GM23248 (cell line): ENCODE results near the gene MYH9. TPM values are rescaled to one million over a fixed set of nuclear protein-coding genes. Genes with fewer than 3 reads are reported as not detected.

Source experiments
- DNase-seq: peaks from one replicate; pipeline ENCODE4 v3.0.0-alpha.2; 2015
- H2AFZ ChIP-seq: fragments of 200-600 bp; sonication (generic); 2 replicates; pipeline ENCODE4 v1.6.1; 2016; ENCODE audit warnings: antibody characterized with exemption
- H3F3A ChIP-seq: fragments of 200-600 bp; sonication (generic); 2 replicates; pipeline ENCODE4 v1.6.1; 2016; ENCODE audit warnings: mild to moderate bottlenecking, antibody characterized with exemption, mixed run types; ENCODE audit not compliant: insufficient read depth
- H3K27ac ChIP-seq: fragments of 200-600 bp; sonication (generic); 2 replicates; pipeline ENCODE4 v1.5.1; 2016; ENCODE audit warnings: mild to moderate bottlenecking
- H3K27me3 ChIP-seq: fragments of 200-600 bp; sonication (generic); replicated peaks from 2 replicates; pipeline ENCODE4 v1.6.1; 2016; ENCODE audit warnings: mild to moderate bottlenecking; ENCODE audit not compliant: insufficient read depth
- H3K36me3 ChIP-seq: fragments of 200-600 bp; sonication (generic); 2 replicates; pipeline ENCODE4 v1.6.1; 2016; ENCODE audit warnings: low read depth, mild to moderate bottlenecking
- H3K4me1 ChIP-seq: fragments of 200-600 bp; sonication (generic); 2 replicates; pipeline ENCODE4 v1.6.1; 2016; ENCODE audit warnings: mild to moderate bottlenecking; ENCODE audit not compliant: insufficient read depth
- H3K4me2 ChIP-seq: fragments of 200-600 bp; sonication (generic); one replicate; pipeline ENCODE4 v1.6.1; 2016; ENCODE audit warnings: mild to moderate bottlenecking; ENCODE audit not compliant: unreplicated experiment
- H3K4me3 ChIP-seq: fragments of 200-600 bp; sonication (generic); 2 replicates; pipeline ENCODE4 v1.5.1; 2016; ENCODE audit warnings: mild to moderate bottlenecking
- H3K79me2 ChIP-seq: fragments of 200-600 bp; sonication (generic); 2 replicates; pipeline ENCODE4 v1.6.1; 2016; ENCODE audit warnings: mild to moderate bottlenecking; ENCODE audit not compliant: insufficient read depth
- H3K9ac ChIP-seq: fragments of 200-600 bp; sonication (generic); 2 replicates; pipeline ENCODE4 v1.6.1; 2016; ENCODE audit warnings: mild to moderate bottlenecking
- H3K9me2 ChIP-seq: fragments of 200-600 bp; sonication (generic); 2 replicates; pipeline ENCODE4 v1.6.1; 2016; ENCODE audit warnings: mixed run types, mild to moderate bottlenecking, moderate library complexity; ENCODE audit not compliant: insufficient read depth
- H3K9me3 ChIP-seq: fragments of 200-600 bp; sonication (generic); one replicate; pipeline ENCODE4 v1.6.1; 2017; ENCODE audit warnings: low read depth
- H4K20me1 ChIP-seq: fragments of 200-600 bp; sonication (generic); 2 replicates; pipeline ENCODE4 v1.6.0; 2016; ENCODE audit not compliant: insufficient read depth
- EZH2 ChIP-seq: fragments of 200-600 bp; sonication (generic); IDR thresholded peaks from 2 replicates; pipeline ENCODE4 v1.6.1; 2018; ENCODE audit warnings: antibody characterized with exemption, mild to moderate bottlenecking; ENCODE audit not compliant: insufficient read depth, poor library complexity, severe bottlenecking
- EZH2phosphoT487 ChIP-seq: fragments of 200-600 bp; sonication (generic); IDR thresholded peaks from 2 replicates; pipeline ENCODE4 v1.6.1; 2018; ENCODE audit warnings: antibody characterized with exemption, moderate library complexity, mild to moderate bottlenecking, low read depth; ENCODE audit not compliant: insufficient read depth
- WGBS, 2 experiments: methylation state at CpG; one replicate each; pipeline ENCODE4 v1.1.6; 2015 to 2017; ENCODE audit warnings: low lambda C conversion rate in 2 of 2, low coverage in 1 of 2; ENCODE audit errors: missing lambda C conversion rate in 2 of 2; 5-methylcytosine and 5-hydroxymethylcytosine counted together
- in situ Hi-C: fragments of 300-500 bp; cut with MboI; formaldehyde crosslinking; loops from 2 replicates; pipeline ENCODE4 v1.15.0; 2020
- polyA plus RNA-seq: library from polyadenylated mRNA; unstranded; fragments of >200 nt; fragmentation: Nextera tagmentation; extraction: Ambion mirVana; gene quantifications from 2 replicates; pipeline ENCODE4 v1.2.1, GENCODE V29; 2016
- total RNA-seq: library from RNA; depleted of rRNA; stranded (reverse); fragments of >200 nt; shearing (Covaris generic); gene quantifications from 2 replicates; pipeline ENCODE4 v1.2.3, GENCODE V29; 2014

Gene MYH9
- total and polyA plus RNA-seq, 2 experiments from 2014 or later = 287 to 420 TPM

DNA sequence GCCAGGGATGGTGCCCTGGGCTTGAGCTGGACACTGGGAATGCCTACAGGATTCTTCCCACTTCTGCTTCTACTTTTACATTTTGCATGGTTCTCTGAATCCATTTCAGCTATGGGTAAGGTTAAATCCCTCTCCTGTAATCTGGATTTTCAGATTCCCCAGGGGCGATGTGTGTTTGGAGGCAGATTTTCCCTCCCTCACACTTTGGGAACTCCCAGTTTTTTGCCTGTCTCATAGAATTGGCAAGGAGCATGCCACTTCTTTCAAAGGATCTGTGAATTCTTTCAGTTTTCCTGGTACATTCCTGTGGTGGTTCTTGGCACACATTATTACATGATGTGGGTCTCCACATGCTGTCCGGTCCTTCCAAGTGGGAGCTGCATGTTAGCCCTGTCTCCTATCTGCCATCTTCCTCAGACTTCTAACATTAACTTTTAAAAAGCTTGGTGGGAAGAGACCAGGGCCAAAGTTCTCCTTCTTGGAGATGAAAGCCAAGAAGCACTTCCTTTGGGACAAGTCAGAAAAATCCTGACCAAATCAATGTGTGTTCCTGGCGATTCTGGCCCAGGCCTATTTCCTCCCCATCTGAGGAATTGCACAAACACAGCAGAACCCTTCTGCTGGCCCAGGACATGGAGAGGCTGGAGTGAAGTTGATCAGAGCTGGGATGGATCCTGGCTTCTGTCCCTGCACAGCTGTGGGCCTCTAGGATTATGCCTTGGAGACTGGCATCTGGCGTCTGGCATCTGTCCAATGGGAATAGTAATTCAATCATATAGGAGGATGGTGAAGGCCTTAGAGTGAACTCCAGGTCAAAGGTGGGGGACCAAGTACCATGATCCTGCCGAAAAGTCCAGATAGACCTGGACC is 143.0 kb downstream of the MYH9 start:
- H3K4me3 ChIP-seq = no peak overlapping the region
- H2AFZ ChIP-seq = 0 out of 2 replicates have a peak overlapping the region, but pooled peaks have one; percentile 4
- no peaks in the 10 kb centered on the region for H3K9me3 ChIP-seq
- H3K9me2 ChIP-seq = no peaks in the 10 kb centered on the region
- H3K27ac ChIP-seq = 0 out of 2 replicates have a peak overlapping the region, but pooled peaks have one; percentile 4
- H4K20me1 ChIP-seq = no peaks in the 10 kb centered on the region
- no peak for TF ChIP-seq EZH2
- no peaks in the 10 kb centered on the region for H3K79me2 ChIP-seq
- H3K4me1 ChIP-seq = peaks cover 22% of the 10 kb centered on the region
- H3K36me3 ChIP-seq = no peaks in the 10 kb centered on the region
- no peak overlapping the region for H3K9ac ChIP-seq
- no peaks in the 10 kb centered on the region for H3K27me3 ChIP-seq
- in situ Hi-C loops = no loop called here
- DNase-seq = peak; percentile 55
- H3F3A ChIP-seq = peaks cover 20% of the 10 kb centered on the region; the same call in 1 of the 2 replicates
- WGBS, 2 experiments = 27 to 41% methylated on average over 5 of the region's 5 CpGs
- peak overlapping the region; percentile 12 for H3K4me2 ChIP-seq

DNA sequence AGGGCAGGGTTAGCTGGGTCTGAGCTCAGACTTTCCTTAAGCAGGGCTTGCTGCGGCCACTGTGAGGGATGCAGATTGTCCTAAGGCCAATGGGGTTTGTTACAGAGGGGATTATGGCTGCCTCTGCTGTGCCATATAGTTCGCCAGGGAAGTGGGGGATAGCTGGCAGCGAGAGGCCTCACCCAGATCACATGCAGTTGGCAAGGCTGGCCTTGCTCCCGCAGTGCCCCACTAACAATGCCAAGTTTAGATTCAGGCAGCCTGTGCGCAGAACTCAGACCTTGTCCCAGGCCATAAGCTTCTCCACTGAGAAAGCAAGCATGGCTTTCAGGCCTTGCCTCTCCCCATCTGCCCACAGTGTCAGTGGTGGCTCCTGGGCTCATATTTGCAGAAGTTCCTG is 143.8 kb downstream of the MYH9 start:
- no peaks in the 10 kb centered on the region for H3K27me3 ChIP-seq
- no peak overlapping the region for H3K4me2 ChIP-seq
- no peaks in the 10 kb centered on the region for H3K9me3 ChIP-seq
- H4K20me1 ChIP-seq = no peaks in the 10 kb centered on the region
- 0 out of 2 replicates have a peak overlapping the region, but pooled peaks have one; percentile 4 for H2AFZ ChIP-seq
- no peaks in the 10 kb centered on the region for H3K9me2 ChIP-seq
- DNase-seq = no peak
- no peak overlapping the region for H3K9ac ChIP-seq
- no peak overlapping the region for H3K27ac ChIP-seq
- 50 to 52% methylated on average over 5 of the region's 5 CpGs for WGBS, 2 experiments
- peaks cover under 1% of the 10 kb centered on the region; the same call in 1 of the 2 replicates for H3K79me2 ChIP-seq
- in situ Hi-C loops = no loop called here
- no peaks in the 10 kb centered on the region for H3K36me3 ChIP-seq
- TF ChIP-seq EZH2 = no peak
- TF ChIP-seq EZH2phosphoT487 = no peak
- H3K4me1 ChIP-seq = peaks cover 24% of the 10 kb centered on the region
- peaks cover 23% of the 10 kb centered on the region; the same call in 1 of the 2 replicates for H3F3A ChIP-seq
- no peak overlapping the region for H3K4me3 ChIP-seq

DNA sequence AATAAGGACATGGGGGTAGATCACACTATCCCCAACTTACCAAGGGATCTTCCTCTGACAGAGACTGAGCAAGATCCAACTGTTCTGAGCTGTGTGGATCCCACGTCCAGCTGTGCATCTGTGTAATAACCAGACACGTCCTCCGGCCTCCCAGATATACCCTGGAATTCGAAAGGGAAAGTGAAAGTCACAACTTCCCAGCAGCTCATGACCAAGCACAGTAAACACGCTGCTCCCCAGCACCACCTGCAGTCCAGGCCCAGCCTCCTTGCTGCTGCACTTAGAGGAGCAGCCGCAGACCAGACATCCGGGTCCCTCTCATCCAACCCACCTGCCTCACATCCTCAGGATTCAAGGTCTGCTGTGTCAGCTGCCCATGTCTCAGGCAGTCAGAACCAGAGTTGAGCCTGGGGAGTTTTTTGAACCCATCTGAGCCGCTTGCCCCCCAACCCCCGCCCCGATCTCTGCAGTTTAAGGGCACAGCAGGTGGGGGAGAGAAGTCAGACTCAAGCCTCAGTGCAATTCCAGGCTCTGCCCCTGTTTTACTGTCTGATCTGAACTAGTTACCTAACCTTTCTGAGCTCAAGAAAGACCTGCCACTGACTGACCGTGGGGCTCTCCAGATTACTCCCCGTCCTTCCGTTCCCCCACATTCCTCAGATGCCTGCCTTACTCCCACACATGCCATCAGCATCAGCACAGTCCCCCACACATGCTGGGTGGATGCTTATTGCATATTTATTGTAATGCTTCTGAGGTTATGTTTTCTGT is 148.2 kb downstream of the MYH9 start, which contains the start of gene APOL2:
TSS of gene APOL2 (minus strand) at position 127 of the 771 bp plus-strand sequence. CDS start 6,365 bp downstream, outside the sequence.
- Histone ChIP-seq H3K27ac (peak within 1 kb of the TSS; percentile 89), H3F3A (peaks cover 23% of the 10 kb centered on the region; the same call in 1 of the 2 replicates), H4K20me1 (no peaks in the 10 kb centered on the region), H3K79me2 (peaks cover 45% of the 10 kb centered on the region), H3K9me3 (no peaks in the 10 kb centered on the region), H3K36me3 (no peaks in the 10 kb centered on the region), H3K9me2 (no peaks in the 10 kb centered on the region), H3K9ac (peak within 1 kb of the TSS; percentile 92), H3K27me3 (no peaks in the 10 kb centered on the region), H2AFZ (peak within 1 kb of the TSS; percentile 77), H3K4me2 (peak within 1 kb of the TSS; percentile 100), H3K4me3 (peak within 1 kb of the TSS; percentile 81), H3K4me1 (peaks cover 20% of the 10 kb centered on the region)
- TF ChIP-seq EZH2 (no peak), EZH2phosphoT487 (no peak)
- DNase-seq = peak; percentile 96
- in situ Hi-C loops = no loop called here
- WGBS, 2 experiments = 5 to 6% methylated on average over 12 to 13 of the region's 13 CpGs

DNA sequence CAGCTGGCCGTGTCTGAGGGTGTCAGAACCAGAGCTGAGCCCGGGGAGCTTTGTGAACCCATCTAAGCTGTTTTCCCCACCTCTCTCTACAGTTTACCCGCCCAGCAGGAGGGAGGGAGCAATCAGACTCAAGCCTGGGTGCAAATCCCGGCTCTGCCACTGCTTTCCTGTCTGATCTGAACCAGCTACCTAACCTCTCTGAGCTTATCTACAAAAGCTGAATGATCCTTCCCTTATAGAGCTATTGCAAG is 148.7 kb downstream of the MYH9 start:
- Histone ChIP-seq H3K4me1 (peaks cover 20% of the 10 kb centered on the region), H3K4me3 (peak overlapping the region; percentile 81), H3K9me2 (no peaks in the 10 kb centered on the region), H3K27me3 (no peaks in the 10 kb centered on the region), H3K9me3 (no peaks in the 10 kb centered on the region), H3K79me2 (peaks cover 50% of the 10 kb centered on the region), H3K9ac (peak overlapping the region; percentile 92), H2AFZ (peak overlapping the region; percentile 77), H3F3A (peaks cover 18% of the 10 kb centered on the region; the same call in 1 of the 2 replicates), H3K4me2 (peak overlapping the region; percentile 100), H3K27ac (peak overlapping the region; percentile 89), H4K20me1 (no peaks in the 10 kb centered on the region), H3K36me3 (no peaks in the 10 kb centered on the region)
- in situ Hi-C loops = no loop called here
- TF ChIP-seq EZH2 (no peak), EZH2phosphoT487 (no peak)
- 1 to 2% methylated on average over 4 of the region's 4 CpGs for WGBS, 2 experiments
- no peak for DNase-seq
